CD4-positive, alpha-beta T cell treated with Interferon alpha-2 for 1 hour (primary cell): ENCODE data around the gene HSPG2.
A peak's percentile ranks its signal among the peaks of the same experiment; 100 is the strongest.
"Not testable (repeated sequence)": the region's sequence is repeated elsewhere in the genome, so short reads cannot be mapped to it uniquely, and the experiment has no call there.

Experiments used
- DNase-seq, 2 donors: peaks; one replicate each; pipeline ENCODE4 v3.0.0-alpha.2; 2020 to 2022

Gene HSPG2

DNA sequence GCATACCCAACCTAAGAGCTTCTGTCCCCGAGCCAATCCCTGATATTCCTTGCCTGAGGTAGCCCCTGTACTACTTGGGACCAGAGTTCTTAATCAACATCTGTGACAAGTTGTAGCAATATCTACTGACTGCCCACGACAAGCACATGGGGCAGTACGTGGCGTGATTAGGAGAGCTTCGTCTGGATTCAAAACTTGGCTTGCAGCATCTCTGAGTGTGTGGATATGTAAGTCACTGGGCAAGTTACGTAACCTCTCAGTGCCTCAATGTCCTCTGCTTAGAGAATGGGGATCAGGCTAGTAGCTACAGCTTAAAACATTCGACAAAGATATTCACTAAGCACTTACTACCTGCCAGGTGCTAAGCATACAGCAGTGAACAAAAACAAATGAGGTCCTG is 5.0 kb downstream of the HSPG2 start:
- DNase-seq: no peak

DNA sequence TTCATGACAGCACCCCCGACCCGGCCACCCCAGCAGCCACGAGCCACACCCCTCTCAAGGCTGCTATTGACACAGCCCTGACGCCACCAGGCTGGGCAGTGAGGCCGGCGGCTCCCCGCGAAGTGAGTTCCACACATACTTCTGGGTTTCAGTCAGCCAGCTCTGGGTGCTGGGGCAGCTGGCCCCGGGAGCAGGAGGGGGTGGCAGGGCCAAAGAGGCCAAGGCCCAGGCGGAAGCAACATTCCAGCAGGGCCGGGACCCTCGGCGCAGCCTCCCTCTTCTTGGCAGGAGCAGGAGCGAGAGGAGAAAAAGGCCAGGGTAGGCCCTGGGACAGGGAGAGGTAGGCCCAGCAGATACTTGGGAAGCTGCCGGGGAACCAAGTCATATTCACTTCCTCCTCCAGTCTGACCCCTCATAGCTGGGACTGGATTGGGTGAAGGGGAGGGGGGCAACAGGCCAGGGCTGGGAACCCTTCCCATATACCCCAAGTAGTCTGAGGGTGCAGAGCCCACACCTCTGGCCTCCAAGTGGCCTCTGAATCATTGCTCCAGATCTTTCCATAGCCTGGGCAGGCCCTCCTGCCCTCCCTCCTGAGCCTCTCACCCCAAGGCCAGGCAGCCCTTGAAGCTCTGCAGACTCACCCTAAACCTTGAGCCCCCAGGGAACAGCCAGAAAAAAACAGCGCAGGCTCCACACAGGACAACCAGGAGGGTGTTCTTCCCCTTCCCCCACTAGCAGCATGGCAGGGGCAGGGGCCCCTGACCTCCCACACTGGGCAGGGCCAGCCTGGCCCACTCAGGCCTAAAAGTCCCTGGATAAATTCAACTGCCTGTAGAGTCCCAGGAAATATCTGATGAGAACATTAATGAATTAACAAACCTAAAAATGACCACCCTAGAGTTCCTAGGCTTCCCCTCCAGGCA is 5.7 kb downstream of the HSPG2 start:
- no peak for DNase-seq

GRCh38 chr1:21930629-21931170 is 6.4 kb downstream of the HSPG2 start:
- DNase-seq: no peak

GRCh38 chr1:21930080-21930571 is 7.0 kb downstream of the HSPG2 start:
- no peak for DNase-seq

- DNase-seq: no peak
These were observed 9.4 kb downstream of the HSPG2 start for GRCh38 chr1:21927533-21928237.

- DNase-seq: no peak
These were observed 10.1 kb downstream of the HSPG2 start for GRCh38 chr1:21926814-21927532.

DNA sequence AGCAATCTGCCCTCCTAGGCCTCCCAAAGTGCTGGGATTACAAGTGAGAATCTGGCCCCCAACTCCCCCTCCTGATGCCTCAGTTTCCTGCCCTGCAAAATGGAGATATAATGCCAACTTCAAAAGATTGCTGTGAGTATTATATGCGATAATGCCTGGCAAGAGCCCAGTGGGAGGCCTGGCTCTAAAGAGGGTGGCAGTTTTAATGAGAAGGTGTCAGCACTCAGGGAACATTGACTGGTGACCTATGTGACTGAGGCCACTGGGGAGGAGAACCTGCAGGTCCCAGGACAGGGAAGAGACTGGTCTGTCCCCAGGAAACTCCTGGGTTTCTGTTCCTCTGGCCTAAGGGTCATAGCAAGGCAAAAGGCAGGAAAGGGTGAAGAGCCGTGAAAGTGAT is 11.0 kb downstream of the HSPG2 start:
- no peak for DNase-seq

DNA sequence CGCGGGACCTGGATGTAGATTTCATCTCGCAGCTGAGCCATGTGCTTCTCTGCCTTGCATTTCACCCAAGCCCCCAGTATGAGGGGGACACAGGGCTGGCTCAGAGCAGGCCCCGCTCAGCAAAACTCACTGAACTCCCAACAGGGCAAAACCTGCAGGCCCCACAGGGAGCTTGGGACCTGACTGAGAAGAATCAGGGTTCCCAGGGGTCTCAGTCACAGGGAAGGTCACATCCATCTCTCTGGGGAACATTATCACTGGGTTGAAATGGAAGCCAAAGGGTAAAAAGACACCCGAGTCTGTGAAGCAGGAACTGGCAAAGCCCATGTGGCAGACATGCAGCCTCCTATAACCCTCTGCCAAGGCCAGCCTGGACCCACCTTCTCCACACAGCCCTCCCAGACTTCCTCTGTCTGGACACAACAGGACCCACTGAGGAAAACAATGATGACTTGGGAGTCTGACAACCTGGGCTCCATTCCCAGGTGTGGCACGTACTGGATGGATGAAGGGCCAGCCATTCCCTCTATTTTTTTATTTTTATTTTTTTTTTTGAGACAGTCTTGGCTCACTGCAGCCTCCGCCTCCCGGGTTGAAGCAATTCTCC is 11.7 kb downstream of the HSPG2 start:
- DNase-seq: no peak

DNA sequence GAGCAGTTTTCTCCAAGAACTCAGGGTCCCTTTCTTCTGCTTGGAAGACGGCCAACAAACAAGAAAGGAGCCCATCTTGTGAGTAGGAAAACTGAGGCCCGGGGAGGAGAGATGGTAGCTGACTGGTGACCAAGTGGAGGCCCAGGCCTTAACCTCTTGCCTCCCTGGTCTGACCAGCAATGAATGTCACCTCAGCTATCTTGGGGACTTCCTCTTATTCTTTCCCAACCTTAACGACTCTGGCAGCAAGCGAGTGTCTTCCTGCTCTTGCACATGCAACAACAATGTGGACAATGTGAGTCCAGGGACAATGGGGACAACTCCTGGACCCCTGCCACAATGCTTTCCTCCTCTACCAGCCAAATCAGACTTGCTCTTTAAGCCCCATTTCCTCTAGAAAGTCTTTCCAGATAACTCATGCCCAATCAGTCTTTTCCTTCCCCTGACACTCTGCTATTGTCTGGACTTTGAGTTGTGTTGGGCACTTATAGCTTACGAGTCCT is 12.6 kb downstream of the HSPG2 start:
- DNase-seq: no peak

DNA sequence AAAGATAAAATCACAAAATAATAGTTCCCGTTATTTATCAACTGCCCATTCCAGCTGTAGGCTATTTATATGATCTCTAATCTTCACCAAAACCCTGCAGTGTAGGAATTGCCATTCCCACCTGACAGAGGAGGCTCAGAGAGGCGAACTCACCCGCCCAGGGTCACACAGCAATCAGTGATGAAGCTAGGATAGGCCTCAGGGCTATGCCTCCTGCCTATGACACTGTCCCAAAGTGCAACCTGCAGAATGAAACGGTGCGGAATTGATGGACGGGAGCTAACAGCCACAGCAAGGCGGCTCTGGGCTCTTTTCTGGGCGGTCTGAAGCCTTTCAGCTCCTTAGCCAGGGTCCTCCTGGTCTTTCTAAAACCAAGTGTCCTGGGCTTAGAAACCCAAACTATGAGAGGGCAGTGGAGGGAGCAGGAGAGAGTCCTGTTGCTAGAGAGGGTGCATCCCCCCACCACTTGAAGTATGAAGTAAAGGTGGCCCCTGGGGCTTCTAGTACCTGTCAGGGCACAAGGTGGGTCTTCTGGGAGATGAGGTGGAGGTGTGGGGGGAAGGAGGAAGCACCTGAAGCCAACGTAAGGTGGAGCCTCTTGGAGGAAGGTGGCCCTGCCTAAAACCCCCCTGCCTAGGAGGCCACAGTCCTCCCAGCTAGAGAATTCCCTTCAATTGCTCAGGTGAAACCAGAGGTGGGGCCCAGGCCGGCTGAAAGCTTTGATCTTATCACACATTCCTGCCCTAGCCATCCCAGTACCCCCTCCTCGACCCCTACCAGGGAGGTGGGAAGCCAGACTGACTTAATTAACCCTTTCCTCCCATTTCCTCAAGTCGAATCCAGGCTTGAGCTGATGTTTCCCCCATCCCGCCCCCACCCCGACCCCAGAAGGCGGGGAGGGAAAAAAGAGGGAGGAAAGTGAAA is 14.8 kb downstream of the HSPG2 start:
- no peak for DNase-seq

DNA sequence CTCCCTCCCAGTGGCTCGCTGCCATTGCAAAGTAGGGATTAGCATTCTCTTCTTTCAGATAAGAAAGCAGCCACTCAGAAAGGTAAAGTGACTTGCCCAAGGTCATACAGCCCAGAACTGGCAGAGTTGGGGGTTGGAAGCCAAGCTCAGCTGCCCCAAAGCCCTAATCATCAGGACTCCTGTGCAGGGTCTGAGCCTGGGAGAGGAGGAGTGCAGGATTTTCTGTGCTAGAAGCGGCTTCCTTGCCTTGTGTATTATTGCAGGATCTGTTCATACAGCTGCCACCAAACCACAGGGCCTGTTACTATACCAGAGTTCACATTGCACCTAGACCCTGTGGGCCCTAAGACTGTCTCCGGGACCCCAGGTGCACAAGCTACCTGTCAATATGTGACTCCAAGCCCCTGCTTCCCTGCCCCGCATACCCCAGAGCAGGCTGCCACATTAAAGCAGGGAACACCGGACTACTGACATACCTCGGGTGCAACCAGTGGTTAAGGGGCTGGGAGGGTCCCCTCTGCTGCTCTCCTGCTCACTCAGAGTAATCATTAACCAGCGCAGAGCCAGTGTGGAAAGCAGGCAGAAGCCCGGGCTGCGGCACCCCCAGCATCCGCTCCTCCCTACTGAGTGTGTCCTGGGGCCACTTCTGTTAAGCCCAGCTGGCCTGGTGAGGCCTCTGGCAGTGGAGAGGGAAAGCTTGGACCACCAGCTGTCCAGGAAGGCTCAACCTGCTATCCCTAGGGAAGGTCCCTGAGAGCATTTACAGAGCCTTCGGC is 15.8 kb downstream of the HSPG2 start:
- DNase-seq: no peak

DNA sequence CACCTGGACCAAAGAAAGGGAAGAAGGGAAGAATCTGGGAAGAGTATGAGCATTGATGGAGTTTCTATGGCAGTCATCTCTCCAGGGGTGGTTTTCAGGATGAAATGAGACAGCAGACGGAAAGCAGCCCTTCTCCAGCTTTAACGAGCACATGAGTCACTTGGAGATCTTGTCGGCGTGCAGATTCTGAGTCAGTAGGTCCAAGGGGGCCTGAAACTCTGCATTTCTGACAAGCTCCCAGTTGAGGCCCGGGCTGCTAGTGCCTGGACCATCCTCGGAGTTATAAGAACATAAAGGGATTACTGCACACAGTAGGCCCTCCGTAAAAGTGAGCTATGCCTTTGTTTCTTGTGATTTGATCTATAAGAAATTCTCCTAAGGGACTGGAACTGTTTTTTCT is 17.6 kb downstream of the HSPG2 start:
- no peak for DNase-seq

GRCh38 chr1:21917239-21917631 is 19.9 kb downstream of the HSPG2 start:
- not testable (repeated sequence) for DNase-seq

DNA sequence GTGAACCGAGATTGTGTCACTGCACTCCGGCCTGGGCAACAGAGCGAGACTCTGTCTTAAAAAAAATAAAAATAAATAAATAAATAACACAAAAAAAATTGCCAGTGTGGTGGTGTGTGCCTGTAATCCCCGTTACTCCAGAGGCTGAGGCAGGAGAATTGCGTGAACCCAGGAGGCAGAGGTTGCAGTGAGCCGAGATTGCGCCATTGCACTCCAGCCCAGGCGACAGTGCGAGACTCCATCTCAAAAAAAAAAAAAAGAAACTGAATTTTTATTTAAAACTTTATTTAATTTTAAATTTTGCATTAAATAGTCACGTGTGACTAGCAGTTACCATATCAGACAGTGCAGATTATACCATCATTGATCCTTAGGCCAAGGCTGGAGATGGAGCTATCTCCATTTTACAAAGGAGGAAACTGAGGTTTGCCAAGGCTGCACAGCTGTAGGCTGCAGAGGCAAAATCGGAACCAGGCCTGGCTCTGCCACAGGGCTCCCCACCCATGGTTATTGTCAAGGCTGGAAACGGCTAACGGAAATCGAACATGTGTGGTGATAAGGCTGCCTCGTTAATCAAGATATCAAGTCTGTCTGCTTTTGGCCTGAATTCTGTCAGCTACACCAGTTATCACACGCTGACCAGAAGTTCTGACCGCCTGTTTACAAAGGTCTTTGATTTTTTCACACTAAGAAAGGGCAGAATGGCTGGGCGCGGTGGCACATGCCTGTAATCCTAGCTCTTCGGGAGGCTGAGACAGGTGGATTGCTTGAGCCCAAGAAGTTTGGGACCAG is 20.5 kb downstream of the HSPG2 start:
- no peak for DNase-seq

GRCh38 chr1:21914880-21915640 is 22.1 kb downstream of the HSPG2 start:
- DNase-seq: no peak

DNA sequence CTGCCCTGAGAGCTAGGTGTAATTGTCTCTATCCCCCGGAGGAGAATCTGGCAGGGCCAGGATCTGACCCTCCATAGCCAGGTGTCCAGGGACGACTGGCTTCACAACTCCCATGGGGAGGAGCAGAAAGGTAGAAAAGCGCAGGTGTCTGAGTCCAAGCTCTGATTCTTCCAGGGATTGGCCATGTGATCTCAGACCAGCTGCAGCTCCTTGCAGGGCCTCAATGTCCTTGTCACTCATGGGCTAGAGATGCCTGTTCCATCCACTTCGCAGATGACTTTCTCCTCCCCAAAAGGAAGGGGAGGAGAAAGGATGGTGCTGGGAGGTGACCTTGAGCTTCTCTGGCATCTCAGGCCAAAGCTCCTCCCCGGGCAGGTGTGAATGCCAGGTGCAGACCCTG is 22.7 kb downstream of the HSPG2 start:
- no peak for DNase-seq

DNA sequence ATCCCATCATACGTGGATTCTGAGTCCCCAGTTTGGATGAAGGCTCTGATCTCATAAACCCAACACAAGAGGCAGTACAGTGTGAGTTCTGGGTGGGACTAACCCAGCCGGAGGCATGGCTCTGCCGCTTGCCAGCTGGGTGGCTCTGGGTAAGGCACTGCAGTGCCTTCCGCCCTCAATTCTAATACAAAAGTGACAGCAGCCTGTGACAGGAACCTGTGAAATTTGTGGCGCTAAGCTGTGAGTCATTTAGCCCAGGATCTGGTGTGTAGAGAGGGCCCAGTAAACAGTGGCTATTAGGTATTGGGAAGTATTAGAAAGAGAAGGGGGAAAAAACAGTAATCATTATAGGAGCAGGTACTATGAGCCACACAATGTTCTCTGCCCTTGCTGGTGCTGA is 23.3 kb downstream of the HSPG2 start:
- DNase-seq: peak in 1 of 2 donors; percentile 18

GRCh38 chr1:21913258-21913657 is 23.9 kb downstream of the HSPG2 start:
- no peak for DNase-seq
